Stimulated activated CD4-positive, alpha-beta T cell treated with anti-CD3 and anti-CD28 coated beads, TNF-alpha, amount 100 ng/mL, for 4 hours (primary cell): ENCODE results near the gene SLC6A18.
"Not testable (repeated sequence)": the region's sequence is repeated elsewhere in the genome, so short reads cannot be mapped to it uniquely, and the experiment has no call there.

ENCODE experiments used
- DNase-seq, 3 experiments: peaks; one replicate each; pipeline ENCODE4 v3.0.0-alpha.2; 2020; ENCODE audit warnings: low read depth in 3 of 3

The SLC6A18 gene

DNA sequence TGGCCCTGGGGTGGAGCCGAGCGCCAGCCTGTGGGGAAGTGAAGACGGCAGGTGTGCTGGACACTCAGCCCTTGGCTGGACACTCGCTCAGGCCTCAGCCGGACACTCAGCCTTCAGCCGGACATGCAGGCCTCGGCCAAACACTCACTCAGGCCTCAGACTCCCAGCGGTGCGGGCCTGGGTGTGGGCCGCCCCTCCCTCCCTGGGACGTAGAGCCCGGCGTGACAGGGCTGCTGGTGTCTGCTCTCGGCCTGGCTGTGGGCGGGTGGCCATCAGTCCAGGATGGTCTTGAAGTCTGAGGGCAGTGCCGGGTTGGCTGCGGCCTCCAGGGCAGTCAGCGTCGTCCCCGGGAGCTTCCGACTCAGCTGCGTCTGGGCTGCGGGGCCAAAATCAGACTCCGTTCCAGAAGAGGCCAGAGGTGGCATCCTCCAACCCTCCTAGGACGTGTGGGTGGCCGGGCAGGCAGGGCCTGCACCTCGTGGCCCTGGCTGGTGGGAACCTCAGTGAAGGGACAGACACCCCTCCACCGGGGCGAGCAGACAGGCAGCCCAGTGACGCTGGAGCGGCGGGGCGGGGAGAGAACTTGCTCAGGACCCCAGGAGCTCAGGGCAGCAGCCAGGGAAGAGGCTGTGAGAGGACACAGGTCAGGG, 28.4 kb downstream of the SLC6A18 start:
- DNase-seq = no peak

DNA sequence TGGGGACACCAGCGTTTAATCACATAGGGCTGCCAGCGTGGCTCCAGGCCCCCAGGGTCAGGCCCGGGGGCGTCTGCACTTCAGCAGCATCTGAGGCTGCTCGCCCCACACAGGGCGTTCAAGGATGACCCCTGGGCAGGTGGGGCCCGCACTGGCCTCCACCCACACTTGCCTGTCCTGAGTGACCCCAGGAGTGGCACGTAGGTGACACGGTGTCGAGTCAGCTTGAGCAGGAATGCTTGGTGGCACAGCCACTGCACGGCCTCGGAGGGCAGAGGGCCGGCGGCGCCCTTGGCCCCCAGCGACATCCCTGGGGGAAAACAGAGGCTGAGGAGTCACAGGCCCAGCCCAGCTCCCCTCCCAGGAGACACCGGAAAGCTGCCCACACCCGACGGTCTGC, 29.0 kb downstream of the SLC6A18 start:
- DNase-seq = no peak

DNA sequence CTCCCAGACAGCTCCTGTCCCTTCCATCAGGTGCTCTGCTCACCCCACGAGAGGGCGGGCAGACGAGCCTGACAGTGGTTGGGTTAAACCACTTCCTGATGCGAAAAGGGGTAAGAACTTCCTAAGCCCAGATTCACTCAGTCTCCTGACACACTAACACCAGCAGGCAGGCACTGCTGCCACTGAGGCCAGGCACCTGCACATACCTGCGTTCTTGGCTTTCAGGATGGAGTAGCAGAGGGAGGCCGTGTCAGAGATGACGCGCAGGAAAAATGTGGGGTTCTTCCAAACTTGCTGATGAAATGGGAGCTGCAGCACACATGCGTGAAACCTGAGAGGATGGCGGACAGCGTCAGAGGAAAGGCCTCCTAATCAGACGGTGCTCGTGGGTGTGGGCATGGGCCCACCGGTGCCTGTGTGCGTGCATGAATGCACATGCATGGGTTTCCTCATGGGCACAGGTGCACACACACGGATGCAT, 29.9 kb downstream of the SLC6A18 start:
- peak in 2 of 3 experiments; percentile 7 to 18 for DNase-seq

DNA sequence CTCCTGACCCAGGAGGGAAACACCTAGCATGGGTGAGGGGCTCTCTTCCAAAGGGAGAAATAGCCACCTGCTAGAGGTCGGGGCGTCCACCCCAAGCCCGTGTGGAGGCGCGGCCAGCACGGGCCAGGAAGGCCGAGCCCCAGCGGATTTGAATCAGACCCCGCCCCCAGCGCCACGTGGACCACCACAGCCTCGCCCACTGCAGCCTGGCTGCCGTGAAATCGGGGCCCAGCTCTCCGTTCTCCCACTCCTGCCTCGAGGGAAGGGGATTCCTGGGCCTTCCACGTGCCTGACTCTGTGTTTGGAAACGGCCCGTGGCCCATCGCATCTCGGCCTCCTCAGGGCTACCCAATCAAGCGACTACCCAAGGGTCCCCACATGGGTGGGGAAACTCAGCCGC, 31.6 kb downstream of the SLC6A18 start:
- DNase-seq = no peak

DNA sequence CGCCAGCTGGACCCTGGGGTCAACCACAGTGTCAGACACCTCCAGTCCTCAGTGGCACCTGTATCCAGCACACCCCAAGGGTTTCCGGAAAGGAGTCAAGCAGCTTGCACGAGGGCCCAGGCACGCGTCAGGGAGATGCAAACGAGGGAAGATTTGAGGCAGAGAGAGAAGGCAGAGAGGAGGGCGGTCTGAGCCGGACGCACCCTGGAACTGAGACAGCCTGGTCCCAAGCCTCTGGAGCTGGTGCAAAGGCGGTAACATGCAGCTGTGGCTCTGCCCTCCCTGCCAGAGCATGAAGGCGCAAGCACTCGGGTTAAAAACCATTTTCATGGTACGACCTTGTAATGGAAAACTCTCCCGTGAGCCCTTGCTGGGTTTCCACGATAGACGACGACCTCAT, 32.2 kb downstream of the SLC6A18 start:
- DNase-seq = no peak

DNA sequence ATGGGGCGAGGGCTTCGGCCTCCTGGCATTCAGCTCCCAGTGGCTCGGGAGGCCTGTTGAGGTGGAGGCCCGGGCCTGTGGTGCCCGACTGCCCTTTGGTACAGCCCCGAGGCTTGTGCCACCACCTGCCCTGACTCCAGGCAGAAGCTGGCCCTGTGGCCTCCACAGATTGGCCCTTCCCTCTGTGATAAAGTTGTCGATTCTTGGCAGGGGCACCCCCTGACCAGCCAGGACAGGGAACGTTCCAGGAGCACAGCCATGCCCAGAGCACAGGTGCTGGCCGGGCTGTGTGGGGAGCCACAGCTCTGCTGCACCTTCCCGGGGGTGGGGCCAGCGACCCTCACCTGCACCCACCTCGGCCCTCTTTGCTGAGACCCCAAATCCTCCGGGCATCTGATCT, 32.7 kb downstream of the SLC6A18 start:
- DNase-seq = no peak

- DNase-seq = no peak
Measured at GRCh38 chr5:1259806-1260480, 34.8 kb downstream of the SLC6A18 start.

DNA sequence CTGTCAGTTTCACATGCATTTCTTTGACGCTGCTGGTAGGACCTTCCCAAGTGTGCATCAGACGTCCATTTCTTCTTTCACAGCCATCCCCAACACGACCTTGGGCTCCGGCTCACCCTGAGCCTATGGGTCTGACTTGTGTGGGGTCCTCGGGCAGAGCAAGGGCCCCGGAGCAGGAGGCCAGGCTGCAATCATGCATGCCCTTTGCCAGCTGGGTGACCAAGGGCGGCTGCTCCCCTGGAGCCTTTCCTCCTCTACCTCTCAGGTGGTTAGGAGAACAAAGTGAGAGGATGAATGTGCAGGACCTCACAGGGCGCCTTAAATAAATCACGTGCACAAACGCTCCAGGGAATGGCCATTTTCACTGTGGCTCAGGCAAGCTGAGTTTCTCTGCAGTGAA, 36.5 kb downstream of the SLC6A18 start:
- no peak for DNase-seq

GRCh38 chr5:1262381-1262780, 37.2 kb downstream of the SLC6A18 start:
- DNase-seq = no peak

DNA sequence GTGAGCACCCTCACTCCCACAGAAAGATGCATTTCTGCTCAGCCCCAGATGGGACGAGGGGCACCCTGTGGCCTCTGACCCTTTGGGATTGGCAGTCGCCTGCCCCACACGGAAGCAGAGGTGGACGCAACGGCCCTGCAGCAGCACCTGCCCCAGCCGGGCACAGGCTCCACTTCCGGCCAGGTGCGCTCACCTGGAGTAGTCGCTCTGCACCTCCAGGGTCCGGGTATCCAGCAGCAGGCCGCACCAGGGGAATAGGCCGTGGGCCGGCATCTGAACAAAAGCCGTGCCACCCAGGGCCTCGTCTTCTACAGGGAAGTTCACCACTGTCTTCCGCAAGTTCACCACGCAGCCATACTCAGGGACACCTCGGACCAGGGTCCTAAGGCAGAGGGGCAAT, 39.0 kb downstream of the SLC6A18 start:
- no peak for DNase-seq

GRCh38 chr5:1265026-1265425, 39.8 kb downstream of the SLC6A18 start:
- DNase-seq = no peak

- no peak for DNase-seq
Measured at GRCh38 chr5:1265461-1266455, 40.6 kb downstream of the SLC6A18 start.

GRCh38 chr5:1266791-1267190, 41.6 kb downstream of the SLC6A18 start:
- no peak for DNase-seq

DNA sequence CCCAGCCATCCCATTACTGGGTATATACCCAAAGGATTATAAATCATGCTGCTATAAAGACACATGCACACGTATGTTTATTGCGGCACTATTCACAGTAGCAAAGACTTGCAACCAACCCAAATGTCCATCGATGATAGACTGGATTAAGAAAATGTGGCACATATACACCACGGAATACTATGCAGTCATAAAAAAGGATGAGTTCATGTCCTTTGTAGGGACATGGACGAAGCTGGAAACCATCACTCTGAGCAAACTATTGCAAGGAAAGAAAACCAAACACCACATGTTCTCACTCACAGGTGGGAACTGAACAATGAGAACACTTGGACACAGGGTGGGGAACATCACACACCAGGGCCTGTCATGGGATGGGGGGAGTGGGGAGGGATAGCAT, 42.3 kb downstream of the SLC6A18 start:
- DNase-seq = not testable (repeated sequence)

- DNase-seq = no peak
Measured at GRCh38 chr5:1268056-1268455, 42.9 kb downstream of the SLC6A18 start.

DNA sequence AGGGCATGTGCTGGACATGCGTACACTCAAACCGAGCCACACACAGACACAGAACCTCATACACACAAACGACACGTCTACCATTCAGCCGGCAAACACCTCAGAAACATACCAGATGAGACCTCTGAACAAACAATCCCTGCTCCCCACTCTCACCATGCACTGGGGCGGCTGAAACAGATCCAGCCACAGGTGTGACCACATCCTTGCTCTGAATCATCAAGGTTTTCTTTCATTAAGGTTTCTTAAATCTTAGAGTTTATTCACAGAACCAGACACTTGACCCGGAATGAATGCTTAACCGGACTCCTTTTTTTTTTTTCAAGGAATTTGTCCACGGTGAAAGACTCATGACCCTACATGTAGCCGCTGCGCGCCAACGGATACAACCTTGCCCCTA, 43.5 kb downstream of the SLC6A18 start:
- DNase-seq = no peak

DNA sequence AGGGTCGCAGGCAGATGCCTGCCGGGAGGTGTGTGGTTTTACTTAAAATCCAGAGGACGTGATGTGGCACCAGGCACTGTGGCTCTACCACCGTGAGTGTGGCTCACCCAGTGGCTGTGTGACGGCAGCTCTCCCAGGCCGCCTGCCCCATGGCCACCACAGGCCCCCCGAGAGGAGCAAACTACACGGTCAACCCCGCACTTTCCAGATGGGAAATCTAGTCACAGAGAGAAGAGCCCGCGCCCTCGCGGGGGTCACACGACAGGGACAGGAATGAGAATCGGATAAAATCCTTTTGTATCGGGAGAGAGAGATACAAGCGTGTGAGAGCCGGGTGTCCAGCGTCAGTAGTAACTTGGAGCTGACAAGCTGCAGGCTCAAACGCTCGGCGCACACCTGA, 45.2 kb downstream of the SLC6A18 start:
- DNase-seq = no peak

GRCh38 chr5:1270933-1271914, 46.0 kb downstream of the SLC6A18 start:
- DNase-seq = no peak

GRCh38 chr5:1272201-1272600, 47.0 kb downstream of the SLC6A18 start:
- no peak for DNase-seq

DNA sequence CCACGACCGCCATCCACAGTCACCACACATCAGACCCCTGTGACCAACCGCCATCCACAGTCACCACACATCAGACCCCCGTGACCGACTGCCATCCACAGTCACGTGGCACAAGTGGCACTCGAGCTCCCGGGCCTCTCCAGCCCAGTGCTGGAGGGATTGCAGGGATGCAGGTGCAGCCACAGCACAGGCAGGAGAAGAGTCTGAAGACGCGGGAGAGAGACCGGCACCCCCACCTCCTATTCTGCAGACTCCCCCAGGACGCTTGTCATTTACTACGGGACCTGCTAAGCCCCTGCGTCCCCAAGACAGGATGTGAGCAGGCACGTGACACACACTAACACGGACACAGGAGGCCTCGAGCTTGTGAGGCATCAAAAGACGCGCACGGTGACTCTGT, 48.6 kb downstream of the SLC6A18 start:
- no peak for DNase-seq

GRCh38 chr5:1274471-1274870, 49.3 kb downstream of the SLC6A18 start:
- DNase-seq = no peak
